ENCODE measurements around the gene TMEM60. TPM values are rescaled to one million over a fixed set of nuclear protein-coding genes. Genes with fewer than 3 reads are reported as not detected.

Gene TMEM60
- total RNA-seq, 1 donor from 2014 or later = 18.9 TPM

GRCh38 chr7:77794000-77794399 is 4.2 kb downstream of the TMEM60 start:
- Mint-ChIP-seq H3K4me3 (ENCODE audit: unreplicated experiment) (no peak overlapping the region), H3K4me1 (ENCODE audit: low read depth, unreplicated experiment) (peaks cover 4% of the 10 kb centered on the region), H3K27me3 (ENCODE audit: unreplicated experiment) (peaks cover 7% of the 10 kb centered on the region), H3K36me3 (ENCODE audit: unreplicated experiment) (no peaks in the 10 kb centered on the region), H3K27ac (ENCODE audit: unreplicated experiment) (no peak overlapping the region), H3K9me3 (ENCODE audit: unreplicated experiment) (peaks cover 7% of the 10 kb centered on the region)
- TF ChIP-seq CTCF (IDR thresholded peaks at IDR 0.05; ENCODE audit: partially characterized antibody, unreplicated experiment) = no peak
- DNase-seq = no peak

- Mint-ChIP-seq H3K4me3 (ENCODE audit: unreplicated experiment) (no peak overlapping the region), H3K27me3 (ENCODE audit: unreplicated experiment) (peaks cover 4% of the 10 kb centered on the region), H3K4me1 (ENCODE audit: low read depth, unreplicated experiment) (peaks cover 4% of the 10 kb centered on the region), H3K9me3 (ENCODE audit: unreplicated experiment) (peaks cover 3% of the 10 kb centered on the region), H3K27ac (ENCODE audit: unreplicated experiment) (no peak overlapping the region), H3K36me3 (ENCODE audit: unreplicated experiment) (no peaks in the 10 kb centered on the region)
- DNase-seq = no peak
- TF ChIP-seq CTCF (IDR thresholded peaks at IDR 0.05; ENCODE audit: partially characterized antibody, unreplicated experiment) = no peak
These were observed 6.3 kb downstream of the TMEM60 start for GRCh38 chr7:77791956-77792355.

DNA sequence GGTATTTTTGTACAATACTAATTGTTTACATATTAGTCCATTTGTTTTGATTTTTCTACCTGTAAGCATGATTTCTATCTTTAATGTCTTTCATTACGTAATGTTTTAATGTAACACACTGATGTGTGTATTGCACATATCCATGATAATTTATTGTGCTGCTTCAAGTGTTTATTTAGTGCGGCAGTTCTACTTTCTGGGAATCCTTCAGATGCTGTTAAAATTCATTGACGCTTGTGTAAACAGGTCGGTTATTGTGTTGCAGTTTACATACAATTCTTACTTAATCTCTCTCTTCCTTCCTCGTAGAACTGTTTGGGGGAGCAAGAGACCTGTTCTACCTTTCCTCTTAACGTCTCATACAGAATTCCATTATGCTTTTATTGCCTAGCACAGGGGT is 6.9 kb downstream of the TMEM60 start:
- Mint-ChIP-seq H3K4me3 (ENCODE audit: unreplicated experiment) (no peak overlapping the region), H3K4me1 (ENCODE audit: low read depth, unreplicated experiment) (peaks cover 1% of the 10 kb centered on the region), H3K36me3 (ENCODE audit: unreplicated experiment) (no peaks in the 10 kb centered on the region), H3K27ac (ENCODE audit: unreplicated experiment) (no peak overlapping the region), H3K27me3 (ENCODE audit: unreplicated experiment) (peaks cover 4% of the 10 kb centered on the region), H3K9me3 (ENCODE audit: unreplicated experiment) (peaks cover 3% of the 10 kb centered on the region)
- TF ChIP-seq CTCF (IDR thresholded peaks at IDR 0.05; ENCODE audit: partially characterized antibody, unreplicated experiment) = no peak
- DNase-seq = no peak

DNA sequence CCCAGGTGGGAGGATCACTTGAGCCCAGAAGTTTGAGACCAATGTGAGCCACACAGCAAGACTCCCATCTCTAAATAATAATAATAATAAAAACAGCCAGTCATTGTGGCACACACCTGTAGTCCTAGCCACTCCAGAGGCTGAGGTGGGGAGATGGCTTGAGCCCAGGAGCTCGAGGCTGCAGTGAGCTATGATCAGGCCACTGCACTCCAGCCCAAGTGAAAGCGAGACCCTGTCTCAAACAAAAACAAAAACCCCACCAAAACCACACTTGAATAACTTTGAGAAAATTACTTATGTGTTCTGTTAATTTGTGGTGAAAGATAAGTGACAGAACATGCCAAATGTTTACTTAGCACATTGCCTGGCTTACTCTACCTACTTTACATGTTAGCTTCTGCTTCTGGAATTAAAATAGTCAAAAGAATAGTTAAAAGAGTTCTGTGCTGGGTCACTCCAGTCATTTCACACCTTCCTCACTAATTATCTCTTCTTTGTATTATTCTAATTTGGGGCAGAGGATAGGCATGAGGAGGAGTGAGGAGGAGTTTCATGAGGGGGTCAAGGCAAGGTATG is 9.8 kb downstream of the TMEM60 start:
- Mint-ChIP-seq H3K4me3 (ENCODE audit: unreplicated experiment) (no peak overlapping the region), H3K9me3 (ENCODE audit: unreplicated experiment) (peaks cover 9% of the 10 kb centered on the region), H3K4me1 (ENCODE audit: low read depth, unreplicated experiment) (no peaks in the 10 kb centered on the region), H3K27me3 (ENCODE audit: unreplicated experiment) (peaks cover 4% of the 10 kb centered on the region), H3K36me3 (ENCODE audit: unreplicated experiment) (peaks cover 8% of the 10 kb centered on the region), H3K27ac (ENCODE audit: unreplicated experiment) (no peak overlapping the region)
- TF ChIP-seq CTCF (IDR thresholded peaks at IDR 0.05; ENCODE audit: partially characterized antibody, unreplicated experiment) = no peak
- DNase-seq = no peak

GRCh38 chr7:77786741-77787140 is 11.5 kb downstream of the TMEM60 start:
- peaks cover 9% of the 10 kb centered on the region for H3K9me3 Mint-ChIP-seq (ENCODE audit: unreplicated experiment)
- TF ChIP-seq CTCF (IDR thresholded peaks at IDR 0.05; ENCODE audit: partially characterized antibody, unreplicated experiment) = no peak
- H3K36me3 Mint-ChIP-seq (ENCODE audit: unreplicated experiment) = peaks cover 8% of the 10 kb centered on the region
- peaks cover 2% of the 10 kb centered on the region for H3K27me3 Mint-ChIP-seq (ENCODE audit: unreplicated experiment)
- DNase-seq = no peak
- H3K4me3 Mint-ChIP-seq (ENCODE audit: unreplicated experiment) = no peak overlapping the region
- no peak overlapping the region for H3K27ac Mint-ChIP-seq (ENCODE audit: unreplicated experiment)
- H3K4me1 Mint-ChIP-seq (ENCODE audit: low read depth, unreplicated experiment) = no peaks in the 10 kb centered on the region

Data from glutamatergic neuron (in vitro differentiated cells).